ENCODE data around the gene MAB21L3. TPM values are rescaled to one million over a fixed set of nuclear protein-coding genes. Genes with fewer than 3 reads are reported as not detected.

The MAB21L3 gene
- total and polyA plus RNA-seq, 2 of the 13 experiments (the other 11 are each of a cell fraction or from before 2014, with no cell fraction given), result 0.55 to 4.1 TPM

- TF ChIP-seq UBTF (CRISPR knock-in tag; IDR thresholded peaks at IDR 0.05), result no peak
- no peak for TF ChIP-seq ZSCAN30 (CRISPR knock-in tag; IDR thresholded peaks at IDR 0.05)
- no peak for TF ChIP-seq RARG (CRISPR knock-in tag; IDR thresholded peaks at IDR 0.05; ENCODE audit: low read depth)
- TF ChIP-seq GABPB1 (CRISPR knock-in tag; IDR thresholded peaks at IDR 0.05), result no peak
Observed at GRCh38 chr1:116165572-116165971, 54.4 kb downstream of the MAB21L3 start (continued).

GRCh38 chr1:116166011-116166571 lies 54.9 kb downstream of the MAB21L3 start:
- in situ Hi-C loops (cut with HindIII; ENCODE audit: extremely low pct_ligation_motif_present, low pct_unique_long_range_greater_than_20kb), result loop anchor here (25.0 kb wide), 1 partner anchor 96 kb away; no protein-coding TSS in a partner anchor
- CTCF ChIA-PET (ENCODE audit: low intra/inter-chr PET ratio, low total read pairs), result no interaction called here

More at GRCh38 chr1:116166011-116166571, 54.9 kb downstream of the MAB21L3 start:
- 58% methylated on average over 6 of the region's 6 CpGs for WGBS (ENCODE audit: low lambda C conversion rate)
- ATAC-seq (no peak), FAIRE-seq (no peak), DNase-seq (ENCODE audit: low spot score) (no peak)
- BruUV-seq (replicated peaks), result no TSS peak
- no peak overlapping the region for H3K4me2 ChIP-seq (ENCODE audit: low read depth, low read length)
- H3K79me2 ChIP-seq (ENCODE audit: insufficient read depth, low read length), result no peaks in the 10 kb centered on the region
- no peaks in the 10 kb centered on the region for H3K9me3 ChIP-seq (ENCODE audit: low read length)
- no peak overlapping the region for H3K27ac ChIP-seq (ENCODE audit: extremely low read length, insufficient read depth, low read length)
- intact Hi-C loops (cut with micrococcal nuclease; ENCODE audit: unreplicated experiment), result no loop called here
- H3K9ac ChIP-seq (ENCODE audit: insufficient read depth, low read depth, low read length), result no peak overlapping the region
- TF ChIP-seq DRAP1 (CRISPR knock-in tag; IDR thresholded peaks at IDR 0.05) (no peak), KDM6A (CRISPR knock-in tag; IDR thresholded peaks at IDR 0.05; ENCODE audit: low read depth) (no peak), ZNF7 (CRISPR knock-in tag; IDR thresholded peaks at IDR 0.05) (no peak), ZNF83 (CRISPR knock-in tag; IDR thresholded peaks at IDR 0.05; ENCODE audit: borderline replicate concordance) (no peak), TOPORS (CRISPR knock-in tag; IDR thresholded peaks at IDR 0.05) (no peak), FOXA1 (IDR thresholded peaks at IDR 0.05) (no peak), FOXA1 (CRISPR knock-in tag; IDR thresholded peaks at IDR 0.05) (no peak), RNF219 (CRISPR knock-in tag; IDR thresholded peaks at IDR 0.05) (no peak), ZNF574 (CRISPR knock-in tag; IDR thresholded peaks at IDR 0.05) (no peak), ZNF644 (CRISPR knock-in tag; IDR thresholded peaks at IDR 0.05; ENCODE audit: low read depth) (no peak), ZEB1 (IDR thresholded peaks at IDR 0.05; ENCODE audit: insufficient replicate concordance, low read depth) (no peak), DBP (CRISPR knock-in tag; IDR thresholded peaks at IDR 0.05; ENCODE audit: not compliant biosample characterization) (no peak)
- peaks cover 65% of the 10 kb centered on the region for H3K4me1 ChIP-seq (ENCODE audit: insufficient read depth, low read length)
- no peak overlapping the region for H3K4me3 ChIP-seq (replicated peaks in 1 of 3; ENCODE audit: insufficient read depth in 1 of 3, low read depth in 2 of 3, low read length in 3 of 3)
- POLR2A ChIA-PET, result no interaction called here
- no peaks in the 10 kb centered on the region; a peak in 1 of 5 replicates for H3K27me3 ChIP-seq (ENCODE audit: control insufficient read depth in 1 of 2, insufficient read depth in 2 of 2, low read length in 2 of 2)
- H4K20me1 ChIP-seq (ENCODE audit: insufficient read depth, low read length), result no peaks in the 10 kb centered on the region
- H2AFZ ChIP-seq (ENCODE audit: low read length), result no peak overlapping the region
- H3K36me3 ChIP-seq (replicated peaks in 1 of 2; ENCODE audit: control insufficient read depth in 1 of 2, insufficient read depth in 2 of 2, low read length in 2 of 2), result no peaks in the 10 kb centered on the region
